Neural progenitor cell (in vitro differentiated cells): ENCODE measurements around the gene MYL4. TPM values are rescaled to one million over a fixed set of nuclear protein-coding genes. Genes with fewer than 3 reads are reported as not detected.

Experiments
- DNase-seq: peaks from one replicate; pipeline ENCODE4 v3.0.0-alpha.2; 2016; ENCODE audit warnings: low spot score
- H2AFZ ChIP-seq: fragments of 200-600 bp; sonication (generic); replicated peaks from 2 replicates; pipeline ENCODE4 v1.6.1; 2016; ENCODE audit warnings: antibody characterized with exemption
- H3F3A ChIP-seq: fragments of 200-600 bp; sonication (generic); 2 replicates; pipeline ENCODE4 v1.6.1; 2016; ENCODE audit warnings: antibody characterized with exemption, low read depth
- H3K27ac ChIP-seq: fragments of 200-600 bp; sonication (generic); 2 replicates; pipeline ENCODE4 v1.5.1; 2016; ENCODE audit warnings: mild to moderate bottlenecking
- H3K27me3 ChIP-seq: fragments of 200-600 bp; sonication (generic); 2 replicates; pipeline ENCODE4 v1.6.1; 2016; ENCODE audit warnings: mild to moderate bottlenecking, moderate library complexity
- H3K36me3 ChIP-seq: fragments of 200-600 bp; sonication (generic); 2 replicates; pipeline ENCODE4 v1.5.1; 2016
- H3K4me1 ChIP-seq: fragments of 200-600 bp; sonication (generic); 2 replicates; pipeline ENCODE4 v1.6.1; 2016; ENCODE audit warnings: mixed run types
- H3K4me2 ChIP-seq: fragments of 200-600 bp; sonication (generic); 2 replicates; pipeline ENCODE4 v1.6.1; 2016
- H3K4me3 ChIP-seq: fragments of 200-600 bp; sonication (generic); 2 replicates; pipeline ENCODE4 v1.5.1; 2016
- H3K79me2 ChIP-seq: fragments of 200-600 bp; sonication (generic); 2 replicates; pipeline ENCODE4 v1.6.1; 2016; ENCODE audit warnings: low read depth
- H3K9ac ChIP-seq: fragments of 200-600 bp; sonication (generic); 2 replicates; pipeline ENCODE4 v1.6.1; 2016
- H3K9me3 ChIP-seq: fragments of 200-600 bp; sonication (generic); 2 replicates; pipeline ENCODE4 v1.5.1; 2016; ENCODE audit warnings: low read depth
- H4K20me1 ChIP-seq: fragments of 200-600 bp; sonication (generic); 2 replicates; pipeline ENCODE4 v1.6.1; 2016; ENCODE audit warnings: low read depth
- H3K27ac Mint-ChIP-seq: 3 replicates; pipeline ENCODE4 v1.8.0; 2021; ENCODE audit warnings: mixed read lengths
- H3K27me3 Mint-ChIP-seq: 2 replicates; pipeline ENCODE4 v1.8.0; 2022; ENCODE audit warnings: low read depth, mild to moderate bottlenecking, inconsistent platforms, moderate library complexity, mixed read lengths; ENCODE audit not compliant: insufficient read depth
- H3K36me3 Mint-ChIP-seq: 3 replicates; pipeline ENCODE4 v1.8.0; 2021; ENCODE audit warnings: mixed read lengths
- H3K4me1 Mint-ChIP-seq: 3 replicates; pipeline ENCODE4 v1.8.0; 2021; ENCODE audit warnings: mixed read lengths
- H3K4me3 Mint-ChIP-seq: 3 replicates; pipeline ENCODE4 v1.8.0; 2021; ENCODE audit warnings: mild to moderate bottlenecking, moderate library complexity, mixed read lengths
- H3K9me3 Mint-ChIP-seq: 3 replicates; pipeline ENCODE4 v1.8.0; 2020; ENCODE audit warnings: mixed read lengths
- EZH2 ChIP-seq: fragments of 200-600 bp; sonication (generic); IDR thresholded peaks from 2 replicates; pipeline ENCODE4 v1.6.1; 2017; ENCODE audit warnings: antibody characterized with exemption, mild to moderate bottlenecking, moderate library complexity
- EZH2phosphoT487 ChIP-seq: fragments of 200-600 bp; sonication (generic); IDR thresholded peaks from 2 replicates; pipeline ENCODE4 v1.6.1; 2017; ENCODE audit warnings: antibody characterized with exemption
- total RNA-seq: library from RNA; depleted of rRNA; stranded (reverse); fragments of >200 nt; gene quantifications from 2 replicates; pipeline ENCODE4 v1.2.3, GENCODE V29; 2015; ENCODE audit warnings: low replicate concordance
- TF ChIP-seq, protein P1 (sequence below): fragments of 200-600 bp; sonication (generic); IDR thresholded peaks from 2 replicates; pipeline ENCODE4 v1.5.1; 2017; ENCODE audit warnings: antibody characterized with exemption, mild to moderate bottlenecking

MYL4 gene
- total RNA-seq, 1 donor from 2014 or later = 0.37 TPM

DNA sequence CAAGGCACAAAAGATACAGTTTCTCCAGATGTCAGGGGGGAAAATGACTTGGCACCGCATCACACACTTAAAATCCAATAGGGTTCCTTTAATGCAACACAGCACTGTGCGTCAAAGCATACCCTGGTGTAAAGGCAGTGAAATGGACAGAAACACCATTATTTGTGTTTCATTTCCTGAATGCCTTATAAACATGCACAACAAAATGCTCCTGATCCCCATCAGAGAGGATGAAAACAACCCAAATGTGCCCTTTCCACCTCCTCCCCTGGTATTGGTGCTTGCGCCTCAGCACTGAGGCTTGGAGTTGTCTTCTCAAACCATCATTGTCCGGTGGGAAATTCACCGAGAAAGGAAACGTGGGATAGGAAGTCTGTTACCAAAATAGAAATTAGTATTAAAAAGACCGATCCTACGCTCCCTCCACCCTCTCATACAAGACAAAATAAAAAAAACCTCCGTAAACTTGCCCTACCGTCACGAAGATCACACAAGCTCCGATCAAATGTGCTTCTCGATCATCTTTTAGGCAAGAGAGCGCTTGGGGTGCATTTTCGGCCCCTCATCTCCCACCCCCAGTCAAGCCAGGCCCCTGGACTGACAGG lies 20.8 kb upstream of the MYL4 start:
- H3K9me3 Mint-ChIP-seq = no peaks in the 10 kb centered on the region

DNA sequence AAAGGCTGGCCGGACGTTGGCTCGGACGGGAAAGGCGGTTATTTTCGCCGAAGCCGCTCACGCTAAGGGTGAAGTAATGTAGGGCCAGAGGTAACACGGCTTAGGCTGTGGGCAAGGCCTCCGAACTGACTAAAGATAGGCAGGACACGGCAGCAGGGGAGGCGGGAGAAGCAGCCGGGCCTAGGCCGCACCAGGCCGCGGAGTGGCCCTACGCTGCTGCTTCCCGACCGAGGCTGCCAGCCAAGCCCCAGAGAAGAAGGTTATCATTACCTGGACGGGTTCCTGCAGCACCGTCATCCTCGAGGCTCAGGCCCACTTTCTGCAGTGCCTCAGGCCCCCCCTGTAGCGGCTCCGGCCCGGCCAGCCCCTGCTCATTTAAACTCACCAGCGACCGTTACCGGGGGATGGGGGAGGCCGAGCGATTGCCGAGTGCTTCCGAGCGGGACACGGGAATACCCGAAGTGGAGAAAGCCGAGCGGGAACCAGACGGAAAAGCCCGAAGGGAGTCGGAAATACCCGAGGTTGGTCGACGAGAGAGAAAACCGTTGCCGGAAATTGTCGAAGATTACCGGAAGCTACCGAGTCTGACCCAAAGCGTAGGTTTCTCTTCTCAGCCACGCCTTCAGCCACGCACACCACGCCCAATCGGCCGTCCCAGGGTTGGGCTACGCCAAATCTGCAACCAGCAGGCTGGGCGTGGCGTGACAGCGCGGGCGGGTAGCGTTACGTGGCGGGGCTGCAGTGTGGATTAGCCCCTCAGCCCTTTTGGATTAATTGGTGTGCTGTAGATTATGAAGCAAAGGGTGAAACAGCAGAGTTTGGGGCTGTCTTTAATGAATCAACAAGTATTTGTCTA lies 20.0 kb upstream of the MYL4 start, which contains the start of gene CDC27:
Gene CDC27 (minus strand): TSS at position 420 of the 856 bp plus-strand sequence. CDS start 123 bp downstream, at position 297.
- H3K4me3 Mint-ChIP-seq = peak within 1 kb of the TSS; percentile 98
- Histone ChIP-seq H4K20me1 (peaks cover 43% of the 10 kb centered on the region), H2AFZ (peak within 1 kb of the TSS; percentile 70), H3K9ac (peak within 1 kb of the TSS; percentile 99), H3K36me3 (no peaks in the 10 kb centered on the region), H3K4me1 (peaks cover 18% of the 10 kb centered on the region), H3K79me2 (peaks cover 50% of the 10 kb centered on the region), H3F3A (peaks cover 7% of the 10 kb centered on the region), H3K27me3 (no peaks in the 10 kb centered on the region), H3K4me2 (peak within 1 kb of the TSS; percentile 92), H3K4me3 (peak within 1 kb of the TSS; percentile 94), H3K27ac (peak within 1 kb of the TSS; percentile 87), H3K9me3 (no peaks in the 10 kb centered on the region)
- no peaks in the 10 kb centered on the region for H3K36me3 Mint-ChIP-seq
- H3K27ac Mint-ChIP-seq = peak within 1 kb of the TSS; percentile 95
- DNase-seq = peak; percentile 99
- H3K4me1 Mint-ChIP-seq = peaks cover 19% of the 10 kb centered on the region
- H3K9me3 Mint-ChIP-seq = no peaks in the 10 kb centered on the region
- TF ChIP-seq EZH2phosphoT487 (no peak), EZH2 (no peak)
- TF ChIP-seq, protein P1, sequence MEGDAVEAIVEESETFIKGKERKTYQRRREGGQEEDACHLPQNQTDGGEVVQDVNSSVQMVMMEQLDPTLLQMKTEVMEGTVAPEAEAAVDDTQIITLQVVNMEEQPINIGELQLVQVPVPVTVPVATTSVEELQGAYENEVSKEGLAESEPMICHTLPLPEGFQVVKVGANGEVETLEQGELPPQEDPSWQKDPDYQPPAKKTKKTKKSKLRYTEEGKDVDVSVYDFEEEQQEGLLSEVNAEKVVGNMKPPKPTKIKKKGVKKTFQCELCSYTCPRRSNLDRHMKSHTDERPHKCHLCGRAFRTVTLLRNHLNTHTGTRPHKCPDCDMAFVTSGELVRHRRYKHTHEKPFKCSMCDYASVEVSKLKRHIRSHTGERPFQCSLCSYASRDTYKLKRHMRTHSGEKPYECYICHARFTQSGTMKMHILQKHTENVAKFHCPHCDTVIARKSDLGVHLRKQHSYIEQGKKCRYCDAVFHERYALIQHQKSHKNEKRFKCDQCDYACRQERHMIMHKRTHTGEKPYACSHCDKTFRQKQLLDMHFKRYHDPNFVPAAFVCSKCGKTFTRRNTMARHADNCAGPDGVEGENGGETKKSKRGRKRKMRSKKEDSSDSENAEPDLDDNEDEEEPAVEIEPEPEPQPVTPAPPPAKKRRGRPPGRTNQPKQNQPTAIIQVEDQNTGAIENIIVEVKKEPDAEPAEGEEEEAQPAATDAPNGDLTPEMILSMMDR = no peak
- peaks cover 3% of the 10 kb centered on the region for H3K27me3 Mint-ChIP-seq

More for the DNA sequence above, 20.8 kb upstream of the MYL4 start:
- H3K79me2 ChIP-seq = peaks cover 57% of the 10 kb centered on the region
- DNase-seq = no peak
- H4K20me1 ChIP-seq = peaks cover 50% of the 10 kb centered on the region
- H3K9ac ChIP-seq = peak overlapping the region; percentile 99
- TF ChIP-seq EZH2phosphoT487 (no peak), EZH2 (no peak)
- Mint-ChIP-seq H3K4me1 (peaks cover 19% of the 10 kb centered on the region), H3K4me3 (peak overlapping the region; percentile 98), H3K27ac (peak overlapping the region; percentile 95), H3K36me3 (no peaks in the 10 kb centered on the region), H3K27me3 (peaks cover 3% of the 10 kb centered on the region)
- no peaks in the 10 kb centered on the region for H3K9me3 ChIP-seq
- H3K4me2 ChIP-seq = peak overlapping the region; percentile 92
- H3K4me1 ChIP-seq = peaks cover 18% of the 10 kb centered on the region
- peaks cover 7% of the 10 kb centered on the region for H3F3A ChIP-seq
- H3K27ac ChIP-seq = peak overlapping the region; percentile 87
- no peaks in the 10 kb centered on the region for H3K27me3 ChIP-seq
- H3K36me3 ChIP-seq = no peaks in the 10 kb centered on the region
- H2AFZ ChIP-seq = peak overlapping the region; percentile 70
- peak overlapping the region; percentile 94 for H3K4me3 ChIP-seq

DNA sequence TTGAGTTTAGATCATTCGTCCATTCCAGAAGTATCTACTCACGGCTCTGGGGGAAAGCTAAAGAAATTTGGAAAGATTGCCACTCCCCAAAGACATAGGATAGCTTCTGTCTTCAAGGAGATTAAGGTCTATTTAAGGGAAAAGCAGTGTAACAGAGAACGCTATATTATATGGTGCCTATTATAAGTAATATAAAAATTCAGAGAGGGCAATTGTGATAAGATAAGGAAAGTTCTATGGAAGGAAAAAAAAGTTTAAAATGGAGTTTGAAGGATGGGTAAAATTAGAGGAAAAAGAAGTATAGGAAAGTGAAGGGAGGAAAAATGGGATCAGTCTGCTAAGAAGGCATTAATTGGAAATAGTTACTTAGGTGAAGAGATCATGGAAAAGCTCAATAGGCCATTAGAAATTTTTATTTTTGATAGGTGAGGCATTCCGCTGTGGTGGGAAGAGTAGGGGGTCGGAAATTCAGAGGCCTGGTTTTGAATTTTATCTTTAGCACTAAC lies 19.4 kb upstream of the MYL4 start:
- H3K27ac ChIP-seq = no peak overlapping the region
- no peaks in the 10 kb centered on the region for H3K9me3 ChIP-seq
- peaks cover 43% of the 10 kb centered on the region for H3K79me2 ChIP-seq
- peak overlapping the region; percentile 98 for H3K4me3 Mint-ChIP-seq
- H3K4me1 Mint-ChIP-seq = peaks cover 16% of the 10 kb centered on the region
- peaks cover 18% of the 10 kb centered on the region for H3K4me1 ChIP-seq
- H3K4me3 ChIP-seq = peak overlapping the region; percentile 41
- no peaks in the 10 kb centered on the region for H3K36me3 ChIP-seq
- peak overlapping the region; percentile 67 for H3K4me2 ChIP-seq
- H3K27ac Mint-ChIP-seq = peak overlapping the region; percentile 23
- H3K9me3 Mint-ChIP-seq = no peaks in the 10 kb centered on the region
- no peaks in the 10 kb centered on the region for H3K36me3 Mint-ChIP-seq
- no peak overlapping the region for H3K9ac ChIP-seq
- H3K27me3 ChIP-seq = no peaks in the 10 kb centered on the region
- H4K20me1 ChIP-seq = peaks cover 36% of the 10 kb centered on the region
- TF ChIP-seq, protein P1 = no peak
- TF ChIP-seq EZH2phosphoT487 (no peak), EZH2 (no peak)
- peaks cover 3% of the 10 kb centered on the region for H3K27me3 Mint-ChIP-seq
- peaks cover 7% of the 10 kb centered on the region for H3F3A ChIP-seq
- peak overlapping the region; percentile 34 for H2AFZ ChIP-seq
- no peak for DNase-seq
